Measurements from ENCODE around the gene PAFAH1B1.

GRCh38 chr17:2624292-2624731, 30.9 kb downstream of the PAFAH1B1 start:
- TF ChIP-seq POLR2A (IDR thresholded peaks at IDR 0.05) (no peak), CTCF (IDR thresholded peaks at IDR 0.05) (no peak)
